KMS-11 (cell line): ENCODE results near the gene NIN.

Experiments
- H2AFZ ChIP-seq: fragments of 200-600 bp; sonication (generic); 2 replicates; pipeline ENCODE4 v1.6.1; 2016; ENCODE audit warnings: antibody characterized with exemption, mixed run types, low read depth
- H3K27ac ChIP-seq: fragments of 200-600 bp; sonication (generic); 2 replicates; pipeline ENCODE4 v1.6.1; 2016; ENCODE audit warnings: mild to moderate bottlenecking, mixed run types
- H3K27me3 ChIP-seq: fragments of 200-600 bp; sonication (generic); 2 replicates; pipeline ENCODE4 v1.6.1; 2017; ENCODE audit warnings: mild to moderate bottlenecking, low read depth, mixed run types, moderate library complexity; ENCODE audit not compliant: insufficient read depth
- H3K36me3 ChIP-seq: fragments of 200-600 bp; sonication (generic); 2 replicates; pipeline ENCODE4 v1.6.1; 2017; ENCODE audit warnings: mild to moderate bottlenecking, mixed run types; ENCODE audit not compliant: insufficient read depth
- H3K4me1 ChIP-seq: fragments of 200-600 bp; sonication (generic); 2 replicates; pipeline ENCODE4 v1.6.1; 2016; ENCODE audit warnings: mild to moderate bottlenecking, low read depth, mixed run types; ENCODE audit not compliant: poor library complexity, severe bottlenecking
- H3K4me2 ChIP-seq: fragments of 200-600 bp; sonication (generic); 2 replicates; pipeline ENCODE4 v1.7.0; 2016; ENCODE audit warnings: mild to moderate bottlenecking, mixed run types
- H3K4me3 ChIP-seq: fragments of 200-600 bp; sonication (generic); IDR thresholded peaks from 2 replicates; pipeline ENCODE4 v1.6.1; 2017; ENCODE audit warnings: low read depth, low read length, mixed read lengths; ENCODE audit not compliant: insufficient read depth
- H3K79me2 ChIP-seq: fragments of 200-600 bp; sonication (generic); 2 replicates; pipeline ENCODE4 v1.6.1; 2016; ENCODE audit warnings: low read depth, mixed run types; ENCODE audit not compliant: insufficient read depth
- H3K9ac ChIP-seq: fragments of 200-600 bp; sonication (generic); 2 replicates; pipeline ENCODE4 v1.6.1; 2016; ENCODE audit warnings: mild to moderate bottlenecking, mixed run types
- H4K20me1 ChIP-seq: fragments of 200-600 bp; sonication (generic); 2 replicates; pipeline ENCODE4 v1.6.1; 2016; ENCODE audit warnings: mild to moderate bottlenecking, mixed run types; ENCODE audit not compliant: insufficient read depth
- TF ChIP-seq, protein P1 (sequence below): fragments of 200-600 bp; sonication (generic); conservative IDR thresholded peaks from 2 replicates; pipeline ENCODE4 v1.6.1; 2017; ENCODE audit warnings: low read depth, mild to moderate bottlenecking, antibody characterized with exemption, low read length, moderate library complexity, mixed read lengths

Gene NIN

DNA sequence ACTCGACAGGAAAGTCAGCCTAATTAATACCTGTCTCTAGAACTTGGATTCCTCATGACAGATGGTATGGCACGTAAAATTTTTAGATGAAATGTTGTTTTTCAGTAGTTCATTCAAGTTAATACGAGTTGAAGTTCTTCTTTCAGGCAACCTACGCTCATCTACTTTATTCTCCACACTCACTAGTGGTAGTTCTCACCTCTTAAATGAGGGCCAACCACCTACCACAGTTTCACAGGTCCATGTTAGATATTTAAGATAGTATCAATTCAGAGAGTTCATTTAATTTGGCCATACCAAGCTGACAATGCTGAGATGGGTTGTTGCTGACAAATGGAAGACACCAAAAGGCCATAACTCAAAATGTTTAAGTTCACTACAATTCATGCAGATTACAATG is 50.6 kb downstream of the NIN start:
- no peak overlapping the region for H3K9ac ChIP-seq
- TF ChIP-seq, protein P1, sequence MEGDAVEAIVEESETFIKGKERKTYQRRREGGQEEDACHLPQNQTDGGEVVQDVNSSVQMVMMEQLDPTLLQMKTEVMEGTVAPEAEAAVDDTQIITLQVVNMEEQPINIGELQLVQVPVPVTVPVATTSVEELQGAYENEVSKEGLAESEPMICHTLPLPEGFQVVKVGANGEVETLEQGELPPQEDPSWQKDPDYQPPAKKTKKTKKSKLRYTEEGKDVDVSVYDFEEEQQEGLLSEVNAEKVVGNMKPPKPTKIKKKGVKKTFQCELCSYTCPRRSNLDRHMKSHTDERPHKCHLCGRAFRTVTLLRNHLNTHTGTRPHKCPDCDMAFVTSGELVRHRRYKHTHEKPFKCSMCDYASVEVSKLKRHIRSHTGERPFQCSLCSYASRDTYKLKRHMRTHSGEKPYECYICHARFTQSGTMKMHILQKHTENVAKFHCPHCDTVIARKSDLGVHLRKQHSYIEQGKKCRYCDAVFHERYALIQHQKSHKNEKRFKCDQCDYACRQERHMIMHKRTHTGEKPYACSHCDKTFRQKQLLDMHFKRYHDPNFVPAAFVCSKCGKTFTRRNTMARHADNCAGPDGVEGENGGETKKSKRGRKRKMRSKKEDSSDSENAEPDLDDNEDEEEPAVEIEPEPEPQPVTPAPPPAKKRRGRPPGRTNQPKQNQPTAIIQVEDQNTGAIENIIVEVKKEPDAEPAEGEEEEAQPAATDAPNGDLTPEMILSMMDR, result no peak

DNA sequence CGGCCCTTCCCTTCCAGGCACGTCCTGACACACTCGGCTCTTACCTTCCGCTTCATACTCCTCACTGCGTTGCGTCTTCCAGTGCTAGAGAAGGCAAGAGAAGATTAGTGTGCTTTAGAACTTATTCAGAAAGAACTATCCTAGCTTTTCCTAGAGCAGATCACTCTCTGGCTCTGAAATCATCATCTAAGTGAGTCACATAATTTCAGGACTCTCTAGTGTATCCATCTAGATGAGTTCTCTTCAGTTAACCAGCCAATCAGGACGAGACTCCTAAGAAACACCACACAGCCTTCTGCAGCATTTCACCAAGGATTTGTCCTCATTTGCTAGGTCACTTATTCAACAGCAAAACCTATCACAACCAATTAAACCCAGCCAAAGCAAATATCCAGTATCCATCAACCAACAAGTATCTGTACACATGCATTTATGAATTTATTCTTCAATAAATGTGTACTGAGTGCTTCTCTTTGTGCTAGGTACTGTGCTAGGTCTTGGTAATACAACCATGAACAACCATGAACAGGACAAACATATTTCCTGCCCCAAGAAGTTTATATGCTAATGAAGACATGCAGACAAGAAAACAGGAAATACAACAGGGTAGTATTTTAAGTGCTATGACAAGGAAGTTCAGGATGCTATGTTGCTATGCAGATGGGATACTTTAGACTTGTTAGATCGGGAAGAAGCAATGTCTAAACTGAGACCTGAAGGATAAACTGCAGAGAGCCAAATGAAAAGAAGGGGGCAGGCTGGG is 52.1 kb downstream of the NIN start:
- no peak overlapping the region for H3K9ac ChIP-seq
- no peak overlapping the region for H3K27ac ChIP-seq
- no peaks in the 10 kb centered on the region for H3K27me3 ChIP-seq
- H3K4me1 ChIP-seq, result peaks cover 3% of the 10 kb centered on the region
- H3K36me3 ChIP-seq, result no peaks in the 10 kb centered on the region
- TF ChIP-seq, protein P1, result no peak
- no peaks in the 10 kb centered on the region for H4K20me1 ChIP-seq
- H2AFZ ChIP-seq, result no peak overlapping the region
- no peaks in the 10 kb centered on the region for H3K79me2 ChIP-seq
- no peak overlapping the region for H3K4me3 ChIP-seq
- no peak overlapping the region for H3K4me2 ChIP-seq

More for the DNA sequence above, 50.6 kb downstream of the NIN start:
- Histone ChIP-seq H2AFZ (no peak overlapping the region), H4K20me1 (no peaks in the 10 kb centered on the region), H3K79me2 (no peaks in the 10 kb centered on the region), H3K27ac (no peak overlapping the region), H3K27me3 (no peaks in the 10 kb centered on the region), H3K4me3 (no peak overlapping the region), H3K36me3 (no peaks in the 10 kb centered on the region), H3K4me2 (no peak overlapping the region), H3K4me1 (peaks cover 3% of the 10 kb centered on the region)

DNA sequence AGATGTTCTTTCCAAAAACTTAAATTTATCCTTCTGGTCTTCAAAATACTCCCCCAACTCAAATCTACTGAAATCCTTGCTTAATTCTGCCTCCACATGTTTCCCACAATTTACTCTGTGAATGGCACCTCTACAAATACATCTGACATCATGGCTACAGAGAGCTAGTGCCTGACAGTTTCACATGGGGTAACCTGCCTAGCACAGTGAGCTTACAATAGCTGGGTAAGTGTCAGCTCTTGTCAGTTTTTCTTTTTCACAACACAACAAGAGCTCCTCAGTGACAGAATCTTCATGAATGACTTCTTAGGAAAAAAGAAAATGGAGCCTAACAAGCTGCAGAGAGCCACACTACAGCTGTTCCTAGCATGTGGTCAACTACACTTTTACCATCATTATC is 54.4 kb downstream of the NIN start:
- Histone ChIP-seq H3K4me1 (peaks cover 3% of the 10 kb centered on the region), H3K27me3 (no peaks in the 10 kb centered on the region), H3K36me3 (no peaks in the 10 kb centered on the region), H3K9ac (no peak overlapping the region), H3K79me2 (no peaks in the 10 kb centered on the region), H3K27ac (no peak overlapping the region), H4K20me1 (no peaks in the 10 kb centered on the region), H2AFZ (no peak overlapping the region), H3K4me3 (no peak overlapping the region), H3K4me2 (no peak overlapping the region)
- TF ChIP-seq, protein P1, result no peak

DNA sequence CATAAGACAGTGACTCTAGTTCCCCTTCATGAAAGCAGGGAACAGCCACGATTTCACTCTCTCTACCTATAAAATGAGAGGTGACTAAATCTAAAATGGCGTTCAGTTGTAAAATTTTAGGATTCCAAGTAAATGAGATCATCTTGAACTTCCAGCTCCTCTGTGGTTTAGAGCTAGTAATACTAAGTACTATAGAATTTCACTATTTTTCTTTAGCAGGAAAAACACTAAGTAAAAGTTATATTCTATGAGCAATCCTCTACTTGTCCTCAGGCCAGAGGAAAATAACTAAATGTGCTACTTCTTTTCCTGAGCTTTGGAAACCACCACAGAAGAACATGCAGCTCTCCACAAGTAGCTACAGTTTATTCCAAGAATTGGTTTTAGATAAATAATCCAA is 55.6 kb downstream of the NIN start:
- H3K4me1 ChIP-seq, result peaks cover 3% of the 10 kb centered on the region
- H3K27ac ChIP-seq, result no peak overlapping the region
- H3K4me2 ChIP-seq, result no peak overlapping the region

More for the DNA sequence above, 55.6 kb downstream of the NIN start:
- H3K79me2 ChIP-seq, result no peaks in the 10 kb centered on the region
- H4K20me1 ChIP-seq, result no peaks in the 10 kb centered on the region
- H3K4me3 ChIP-seq, result no peak overlapping the region
- no peak overlapping the region for H3K9ac ChIP-seq
- H3K36me3 ChIP-seq, result no peaks in the 10 kb centered on the region
- no peaks in the 10 kb centered on the region for H3K27me3 ChIP-seq
- TF ChIP-seq, protein P1, result no peak
- H2AFZ ChIP-seq, result no peak overlapping the region
